MCF 10A (cell line): ENCODE results near the gene SYT14. TPM values are rescaled to one million over a fixed set of nuclear protein-coding genes. Genes with fewer than 3 reads are reported as not detected.

Experiments
- BruUV-seq: library from RNA; stranded (reverse); fragments of 400-500 nt; replicated peaks from 2 replicates; lab custom pipeline; 2021; lab: Mats Ljungman, UMichigan
- CTCF ChIA-PET: fragments of 300-600 bp; sonication (Branson Sonifier 250); formaldehyde crosslinking; extraction: SDS; loops from one replicate; lab custom pipeline; 2021; ENCODE audit warnings: antibody characterized with exemption, inconsistent platforms; lab: Yijun Ruan, JAX
- POLR2A ChIA-PET: fragments of 300-600, 350-650 bp; sonication (Branson Sonifier 250); formaldehyde crosslinking; extraction: SDS; loops from one replicate; lab custom pipeline; 2020; ENCODE audit warnings: antibody characterized with exemption, inconsistent platforms; lab: Yijun Ruan, JAX
- DNase-seq: peaks from one replicate; pipeline ENCODE4 v3.0.0-alpha.2; 2018; ENCODE audit not compliant: unreplicated experiment
- H3K27ac Mint-ChIP-seq: one replicate; pipeline ENCODE4 v1.8.0; 2022; ENCODE audit warnings: mild to moderate bottlenecking, low read depth, mixed read lengths; ENCODE audit not compliant: unreplicated experiment
- H3K27me3 Mint-ChIP-seq: one replicate; pipeline ENCODE4 v1.8.0; 2022; ENCODE audit warnings: mixed read lengths; ENCODE audit not compliant: insufficient read depth, unreplicated experiment
- H3K36me3 Mint-ChIP-seq: one replicate; pipeline ENCODE4 v1.8.0; 2022; ENCODE audit warnings: mild to moderate bottlenecking, moderate library complexity, mixed read lengths; ENCODE audit not compliant: insufficient read depth, unreplicated experiment
- H3K4me1 Mint-ChIP-seq: one replicate; pipeline ENCODE4 v1.8.0; 2022; ENCODE audit warnings: mixed read lengths; ENCODE audit not compliant: insufficient read depth, unreplicated experiment
- H3K4me3 Mint-ChIP-seq: one replicate; pipeline ENCODE4 v1.8.0; 2022; ENCODE audit warnings: mild to moderate bottlenecking, moderate library complexity, mixed read lengths; ENCODE audit not compliant: unreplicated experiment
- H3K9me3 Mint-ChIP-seq: one replicate; pipeline ENCODE4 v1.8.0; 2022; ENCODE audit warnings: mixed read lengths; ENCODE audit not compliant: unreplicated experiment
- intact Hi-C: fragments of 100-400 bp; cut with micrococcal nuclease; formaldehyde crosslinking; loops from 2 replicates; pipeline ENCODE4 v1.14.1; 2022
- total RNA-seq: library from RNA; stranded (reverse); gene quantifications from 2 replicates; pipeline ENCODE4 v1.2.3, GENCODE V29; 2022
- TF ChIP-seq, protein P1 (sequence below): fragments of 200-600 bp; IDR thresholded peaks from one replicate; pipeline ENCODE4 v1.8.0; 2022; ENCODE audit warnings: antibody characterized with exemption, mild to moderate bottlenecking; ENCODE audit not compliant: unreplicated experiment

SYT14 gene
- total RNA-seq, 1 experiment from 2014 or later = 0.79 TPM

DNA sequence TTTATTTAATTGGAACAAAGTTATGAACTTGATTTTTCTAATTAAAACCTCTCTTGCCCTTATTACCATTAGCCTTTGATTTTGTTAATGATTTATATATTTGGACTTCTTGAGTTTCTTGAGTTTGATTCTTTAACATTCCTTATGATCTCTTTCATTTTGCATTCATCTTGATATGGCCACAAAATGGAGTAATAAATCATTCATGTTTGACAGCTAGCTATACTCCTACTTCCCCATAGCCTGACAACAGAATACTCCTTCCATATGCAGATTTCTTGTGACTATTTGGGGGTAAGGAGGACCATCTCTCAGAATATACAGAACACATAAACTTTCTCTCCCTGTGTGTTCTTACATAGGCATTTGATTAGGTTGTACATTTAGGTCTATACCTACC lies 119.6 kb downstream of the SYT14 start:
- H3K27ac Mint-ChIP-seq = no peak overlapping the region
- H3K9me3 Mint-ChIP-seq = no peaks in the 10 kb centered on the region
- DNase-seq = no peak
- BruUV-seq = no TSS peak
- H3K4me1 Mint-ChIP-seq = no peaks in the 10 kb centered on the region
- intact Hi-C loops = no loop called here
- H3K27me3 Mint-ChIP-seq = peaks cover 78% of the 10 kb centered on the region
- POLR2A ChIA-PET = no interaction called here
- no peak overlapping the region for H3K4me3 Mint-ChIP-seq
- no peaks in the 10 kb centered on the region for H3K36me3 Mint-ChIP-seq
- CTCF ChIA-PET = interaction anchor here (1.6 kb wide), 1 partner anchor 31 kb away, joined by 5 read pairs; no protein-coding TSS in a partner anchor
- TF ChIP-seq, protein P1, sequence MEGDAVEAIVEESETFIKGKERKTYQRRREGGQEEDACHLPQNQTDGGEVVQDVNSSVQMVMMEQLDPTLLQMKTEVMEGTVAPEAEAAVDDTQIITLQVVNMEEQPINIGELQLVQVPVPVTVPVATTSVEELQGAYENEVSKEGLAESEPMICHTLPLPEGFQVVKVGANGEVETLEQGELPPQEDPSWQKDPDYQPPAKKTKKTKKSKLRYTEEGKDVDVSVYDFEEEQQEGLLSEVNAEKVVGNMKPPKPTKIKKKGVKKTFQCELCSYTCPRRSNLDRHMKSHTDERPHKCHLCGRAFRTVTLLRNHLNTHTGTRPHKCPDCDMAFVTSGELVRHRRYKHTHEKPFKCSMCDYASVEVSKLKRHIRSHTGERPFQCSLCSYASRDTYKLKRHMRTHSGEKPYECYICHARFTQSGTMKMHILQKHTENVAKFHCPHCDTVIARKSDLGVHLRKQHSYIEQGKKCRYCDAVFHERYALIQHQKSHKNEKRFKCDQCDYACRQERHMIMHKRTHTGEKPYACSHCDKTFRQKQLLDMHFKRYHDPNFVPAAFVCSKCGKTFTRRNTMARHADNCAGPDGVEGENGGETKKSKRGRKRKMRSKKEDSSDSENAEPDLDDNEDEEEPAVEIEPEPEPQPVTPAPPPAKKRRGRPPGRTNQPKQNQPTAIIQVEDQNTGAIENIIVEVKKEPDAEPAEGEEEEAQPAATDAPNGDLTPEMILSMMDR = no peak

DNA sequence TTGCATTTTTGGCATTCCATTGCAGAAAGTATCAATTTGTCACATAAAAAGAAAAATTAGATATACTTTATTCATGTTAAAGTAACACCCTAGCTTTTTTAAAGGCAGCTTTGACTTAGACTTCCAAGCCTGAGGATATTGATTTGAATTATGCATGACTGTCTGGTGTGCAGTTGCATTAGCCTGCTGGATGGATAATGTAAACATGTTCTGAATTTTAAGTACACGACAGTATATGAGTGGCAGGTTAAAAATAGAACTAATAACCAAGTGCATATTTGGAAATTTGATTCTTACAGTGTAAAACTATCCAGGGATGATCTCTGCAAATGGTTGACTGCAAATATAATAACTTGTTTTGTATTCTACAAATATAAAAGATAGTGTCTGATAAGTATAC lies 124.0 kb downstream of the SYT14 start:
- no peaks in the 10 kb centered on the region for H3K36me3 Mint-ChIP-seq
- BruUV-seq = no TSS peak
- DNase-seq = no peak
- H3K4me3 Mint-ChIP-seq = no peak overlapping the region
- no peaks in the 10 kb centered on the region for H3K9me3 Mint-ChIP-seq
- ChIA-PET POLR2A (interaction anchor here (0.9 to 1.1 kb wide), 2 partner anchors 9 to 499 kb away, joined by 3 read pairs; no protein-coding TSS in a partner anchor), CTCF (no interaction called here)
- no peak overlapping the region for H3K27ac Mint-ChIP-seq
- intact Hi-C loops = no loop called here
- H3K27me3 Mint-ChIP-seq = peaks cover 87% of the 10 kb centered on the region
- no peaks in the 10 kb centered on the region for H3K4me1 Mint-ChIP-seq
- TF ChIP-seq, protein P1 = no peak

GRCh38 chr1:210070531-210070930 lies 132.5 kb downstream of the SYT14 start:
- no peaks in the 10 kb centered on the region for H3K4me1 Mint-ChIP-seq
- CTCF ChIA-PET = no interaction called here
- no TSS peak for BruUV-seq

GRCh38 chr1:210072129-210072528 lies 134.1 kb downstream of the SYT14 start:
- DNase-seq = no peak
- Mint-ChIP-seq H3K27ac (no peak overlapping the region), H3K27me3 (peaks cover 54% of the 10 kb centered on the region), H3K36me3 (no peaks in the 10 kb centered on the region), H3K4me1 (no peaks in the 10 kb centered on the region), H3K4me3 (no peak overlapping the region), H3K9me3 (peaks cover 6% of the 10 kb centered on the region)
- intact Hi-C loops = no loop called here
- CTCF ChIA-PET = interaction anchor here (0.7 kb wide), 2 partner anchors 240 to 289 kb away, joined by 3 read pairs; no protein-coding TSS in a partner anchor
- POLR2A ChIA-PET = interaction anchor here (1.0 kb wide), 1 partner anchor 32 kb away, joined by 4 read pairs; no protein-coding TSS in a partner anchor
- no TSS peak for BruUV-seq
- TF ChIP-seq, protein P1 = no peak

More at GRCh38 chr1:210070531-210070930, 132.5 kb downstream of the SYT14 start:
- Mint-ChIP-seq H3K27me3 (peaks cover 62% of the 10 kb centered on the region), H3K9me3 (no peaks in the 10 kb centered on the region), H3K4me3 (no peak overlapping the region), H3K27ac (no peak overlapping the region), H3K36me3 (no peaks in the 10 kb centered on the region)
- intact Hi-C loops = no loop called here
- POLR2A ChIA-PET = interaction anchor here (0.6 kb wide), 1 partner anchor 49 kb away, joined by 4 read pairs; no protein-coding TSS in a partner anchor
- TF ChIP-seq, protein P1 = no peak
- no peak for DNase-seq
